GM19043 (cell line): ENCODE data around the gene SORCS2.

Experiments
- ATAC-seq: cut with Tn5 transposase; IDR thresholded peaks from one replicate; pipeline ENCODE4 v1.9.1; 2021; ENCODE audit warnings: low read depth; ENCODE audit not compliant: unreplicated experiment

SORCS2 gene

GRCh38 chr4:7315286-7315685 is 122.9 kb downstream of the SORCS2 start:
- ATAC-seq, result no peak

GRCh38 chr4:7315935-7316334 is 123.6 kb downstream of the SORCS2 start:
- no peak for ATAC-seq

GRCh38 chr4:7319024-7319423 is 126.7 kb downstream of the SORCS2 start:
- no peak for ATAC-seq

- ATAC-seq, result no peak
Measured at GRCh38 chr4:7320206-7320797, 128.0 kb downstream of the SORCS2 start.

GRCh38 chr4:7322166-7322991 is 130.0 kb downstream of the SORCS2 start:
- no peak for ATAC-seq

GRCh38 chr4:7323461-7323871 is 131.1 kb downstream of the SORCS2 start:
- no peak for ATAC-seq

GRCh38 chr4:7323872-7324650 is 131.7 kb downstream of the SORCS2 start:
- ATAC-seq, result no peak

GRCh38 chr4:7324651-7325121 is 132.3 kb downstream of the SORCS2 start:
- no peak for ATAC-seq

- ATAC-seq, result no peak
Measured at GRCh38 chr4:7325541-7325940, 133.2 kb downstream of the SORCS2 start.

GRCh38 chr4:7326306-7326692 is 134.0 kb downstream of the SORCS2 start:
- ATAC-seq, result no peak

GRCh38 chr4:7326693-7327340 is 134.5 kb downstream of the SORCS2 start:
- no peak for ATAC-seq

- no peak for ATAC-seq
Measured at GRCh38 chr4:7327341-7327885, 135.1 kb downstream of the SORCS2 start.

- ATAC-seq, result no peak
Measured at GRCh38 chr4:7328162-7328912, 136.0 kb downstream of the SORCS2 start.

- ATAC-seq, result no peak
Measured at GRCh38 chr4:7328913-7329638, 136.7 kb downstream of the SORCS2 start.

- ATAC-seq, result no peak
Measured at GRCh38 chr4:7330031-7330596, 137.8 kb downstream of the SORCS2 start.

GRCh38 chr4:7330811-7331681 is 138.7 kb downstream of the SORCS2 start:
- ATAC-seq, result no peak

GRCh38 chr4:7331682-7332000 is 139.3 kb downstream of the SORCS2 start:
- no peak for ATAC-seq
